Transverse colon (tissue), 4 donors: ENCODE results near the gene PSMB7. TPM values are rescaled to one million over a fixed set of nuclear protein-coding genes. Genes with fewer than 3 reads are reported as not detected.

Source experiments
- DNase-seq: peaks from one replicate; pipeline ENCODE4 v3.0.0-alpha.2; 2019
- H3K27ac ChIP-seq, 4 donors: fragments of 200-600 bp; sonication (generic); 2 replicates each; pipeline ENCODE4 v1.5.1; 2016 to 2018; ENCODE audit warnings: inconsistent platforms in 4 of 4
- H3K27me3 ChIP-seq: fragments of 200-600 bp; sonication (generic); 2 replicates; pipeline ENCODE4 v1.5.1; 2017; ENCODE audit warnings: inconsistent platforms
- H3K36me3 ChIP-seq, 4 donors: fragments of 200-600 bp; sonication (generic); 2 replicates each; pipeline ENCODE4 v1.5.1; 2017 to 2019; ENCODE audit warnings: inconsistent platforms in 4 of 4
- H3K4me1 ChIP-seq, 4 donors: fragments of 200-600 bp; sonication (generic); 2 replicates each; pipeline ENCODE4 v1.5.1; 2017 to 2020; ENCODE audit warnings: inconsistent platforms in 4 of 4
- H3K4me3 ChIP-seq, 4 donors: fragments of 200-600 bp; sonication (generic); 1 replicate in 1 of 4; 2 replicates in 3 of 4; pipeline versions ENCODE4 v1.5.1 to v1.6.1; 2017 to 2019; ENCODE audit warnings: inconsistent platforms in 4 of 4
- H3K9me3 ChIP-seq, 2 donors: fragments of 200-600 bp; sonication (generic); 2 replicates each; pipeline ENCODE4 v1.5.1; 2017 to 2019; ENCODE audit warnings: inconsistent platforms in 2 of 2
- EP300 ChIP-seq: sonication (generic); formaldehyde crosslinking; IDR thresholded peaks from one replicate; pipeline ENCODE4 v1.6.1; 2017; ENCODE audit warnings: antibody characterized with exemption, low read depth
- POLR2A ChIP-seq: fragments of 450-650 bp; IDR thresholded peaks from one replicate; pipeline ENCODE4 v1.6.1; 2016; ENCODE audit warnings: antibody characterized with exemption, mild to moderate bottlenecking, moderate library complexity
- POLR2AphosphoS5 ChIP-seq, 3 donors: sonication (generic); formaldehyde crosslinking; IDR thresholded peaks; one replicate each; pipeline ENCODE4 v1.6.1; 2016; ENCODE audit warnings: antibody characterized with exemption in 3 of 3
- WGBS, 2 donors: methylation state at CpG; one replicate each; pipeline ENCODE4 v1.1.5; 2018; ENCODE audit warnings: low coverage in 1 of 2; 5-methylcytosine and 5-hydroxymethylcytosine counted together
- in situ Hi-C, 4 donors: fragments of 200-750 bp; cut with MboI; loops; one replicate each; pipeline versions ENCODE4 v1.15.0 to v1.15.1; 2017; ENCODE audit warnings: low sequenced_read_pairs in 3 of 4, low pct_ligation_motif_present in 1 of 4, low pct_unique_long_range_greater_than_20kb in 1 of 4
- intact Hi-C: fragments of 100-400 bp; cut with DNase I; formaldehyde crosslinking; loops from one replicate; pipeline ENCODE4 v1.15.1; 2023; ENCODE audit warnings: low total_unique reads
- total RNA-seq, 4 donors: library from RNA; depleted of rRNA; stranded (reverse); fragments of >200 nt; gene quantifications; one replicate each; pipeline ENCODE4 v1.1.0, GENCODE V29; 2016
- TF ChIP-seq, protein P1 (sequence below), 5 experiments: fragments of 200-600 bp in 3 of 5; fragments of 450-650 bp in 2 of 5; sonication (generic) in 3 of 5; IDR thresholded peaks; 1 replicate in 2 of 5; 2 replicates in 3 of 5; pipeline ENCODE4 v1.5.1; 2016 to 2017; ENCODE audit warnings: antibody characterized with exemption in 5 of 5, inconsistent platforms in 3 of 5, mild to moderate bottlenecking in 2 of 5, moderate library complexity in 1 of 5

Gene PSMB7
- total RNA-seq, 4 donors from 2014 or later = 11.6 to 136 (median 51.6) TPM

DNA sequence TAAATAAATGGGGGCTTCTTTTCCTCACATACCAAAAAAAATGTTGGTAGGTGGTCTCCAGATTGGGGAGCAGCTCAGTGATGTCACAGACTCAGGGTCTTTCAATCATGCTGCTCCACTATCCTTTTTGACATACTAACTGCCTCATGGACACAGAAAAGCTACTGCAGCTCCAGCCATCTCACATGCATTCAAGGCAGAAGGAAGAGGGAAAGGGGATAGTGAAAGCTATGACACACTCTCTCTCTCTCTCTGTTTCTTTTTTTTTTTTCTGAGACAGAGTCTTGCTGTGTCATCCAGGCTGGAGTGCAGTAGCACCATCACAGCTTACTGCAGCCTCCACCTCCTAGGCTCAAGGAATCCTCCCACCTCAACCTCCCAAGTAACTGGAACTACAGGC, 27.1 kb upstream of the PSMB7 start:
- no peaks in the 10 kb centered on the region for H3K36me3 ChIP-seq
- intact Hi-C loops = no loop called here
- no peak overlapping the region for H3K4me3 ChIP-seq
- no peaks in the 10 kb centered on the region for H3K4me1 ChIP-seq
- TF ChIP-seq POLR2AphosphoS5 (IDR thresholded peaks at IDR 0.05) = no peak
- in situ Hi-C loops = no loop called here
- peaks cover 0 to 6% of the 10 kb centered on the region in 2 donors for H3K9me3 ChIP-seq
- H3K27ac ChIP-seq = no peak overlapping the region
- H3K27me3 ChIP-seq = peaks cover 13% of the 10 kb centered on the region
- DNase-seq = no peak

DNA sequence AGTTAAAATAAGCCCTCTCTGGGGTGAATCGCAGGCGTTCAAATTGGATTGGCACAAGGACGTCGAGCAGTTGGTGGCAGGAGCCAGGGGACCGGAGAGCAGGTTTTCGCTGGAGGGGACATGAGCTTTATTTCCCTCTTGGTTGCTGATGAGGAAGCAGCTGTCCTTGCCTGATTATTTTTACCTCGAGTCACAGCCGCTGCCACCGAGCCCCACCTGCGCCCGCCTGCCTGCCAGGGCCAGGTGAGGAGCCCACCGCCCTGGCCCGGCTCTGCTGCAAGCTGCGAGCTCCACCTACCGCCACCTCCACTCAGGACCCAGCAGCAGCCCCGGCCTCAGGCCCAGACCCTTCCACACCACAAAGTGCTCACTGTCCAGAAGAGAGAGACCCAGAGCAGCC, 26.0 kb upstream of the PSMB7 start:
- H3K27me3 ChIP-seq = peaks cover 13% of the 10 kb centered on the region
- H3K9me3 ChIP-seq = peaks cover 0 to 6% of the 10 kb centered on the region in 2 donors
- WGBS, 2 donors = 80 to 100% methylated on average over 2 to 16 of the region's 16 CpGs
- no peak for TF ChIP-seq POLR2A
- no peak for TF ChIP-seq EP300
- TF ChIP-seq, protein P1, sequence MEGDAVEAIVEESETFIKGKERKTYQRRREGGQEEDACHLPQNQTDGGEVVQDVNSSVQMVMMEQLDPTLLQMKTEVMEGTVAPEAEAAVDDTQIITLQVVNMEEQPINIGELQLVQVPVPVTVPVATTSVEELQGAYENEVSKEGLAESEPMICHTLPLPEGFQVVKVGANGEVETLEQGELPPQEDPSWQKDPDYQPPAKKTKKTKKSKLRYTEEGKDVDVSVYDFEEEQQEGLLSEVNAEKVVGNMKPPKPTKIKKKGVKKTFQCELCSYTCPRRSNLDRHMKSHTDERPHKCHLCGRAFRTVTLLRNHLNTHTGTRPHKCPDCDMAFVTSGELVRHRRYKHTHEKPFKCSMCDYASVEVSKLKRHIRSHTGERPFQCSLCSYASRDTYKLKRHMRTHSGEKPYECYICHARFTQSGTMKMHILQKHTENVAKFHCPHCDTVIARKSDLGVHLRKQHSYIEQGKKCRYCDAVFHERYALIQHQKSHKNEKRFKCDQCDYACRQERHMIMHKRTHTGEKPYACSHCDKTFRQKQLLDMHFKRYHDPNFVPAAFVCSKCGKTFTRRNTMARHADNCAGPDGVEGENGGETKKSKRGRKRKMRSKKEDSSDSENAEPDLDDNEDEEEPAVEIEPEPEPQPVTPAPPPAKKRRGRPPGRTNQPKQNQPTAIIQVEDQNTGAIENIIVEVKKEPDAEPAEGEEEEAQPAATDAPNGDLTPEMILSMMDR (IDR thresholded peaks at IDR 0.05) = no peak
- no peak for TF ChIP-seq POLR2AphosphoS5 (IDR thresholded peaks at IDR 0.05)
- no peak overlapping the region for H3K4me3 ChIP-seq
- no peaks in the 10 kb centered on the region for H3K4me1 ChIP-seq
- intact Hi-C loops = no loop called here
- no peak for DNase-seq
- H3K36me3 ChIP-seq = no peaks in the 10 kb centered on the region
- in situ Hi-C loops = no loop called here
- no peak overlapping the region for H3K27ac ChIP-seq

DNA sequence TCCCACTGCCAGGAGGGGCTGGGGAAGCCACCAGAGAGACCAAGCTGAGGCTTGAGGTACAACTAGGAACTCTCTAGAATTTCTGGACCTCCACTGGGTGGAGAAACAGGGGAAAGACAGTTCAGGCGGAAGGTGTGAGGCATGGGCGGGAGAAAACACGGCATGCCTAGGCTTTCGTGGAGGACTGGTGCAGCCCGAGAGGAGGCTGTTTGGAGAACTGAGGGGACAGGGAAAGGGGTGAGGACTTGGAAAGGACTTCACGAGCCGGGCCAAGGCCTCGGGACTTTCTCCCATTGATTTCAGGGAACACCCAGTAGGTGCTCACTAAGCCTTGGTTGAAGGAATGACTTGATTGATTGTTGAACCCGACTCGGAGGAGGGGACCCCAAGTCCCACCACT, 25.5 kb upstream of the PSMB7 start:
- H3K27ac ChIP-seq = no peak overlapping the region
- peaks cover 0 to 6% of the 10 kb centered on the region in 2 donors for H3K9me3 ChIP-seq
- TF ChIP-seq POLR2A = no peak
- TF ChIP-seq POLR2AphosphoS5 (IDR thresholded peaks at IDR 0.05) = no peak
- no peak for TF ChIP-seq EP300
- TF ChIP-seq, protein P1 (IDR thresholded peaks at IDR 0.05) = no peak
- H3K27me3 ChIP-seq = peaks cover 13% of the 10 kb centered on the region
- H3K36me3 ChIP-seq = no peaks in the 10 kb centered on the region
- no peak overlapping the region for H3K4me3 ChIP-seq
- no peaks in the 10 kb centered on the region for H3K4me1 ChIP-seq
- intact Hi-C loops = no loop called here
- in situ Hi-C loops = no loop called here
- 80 to 86% methylated on average over 7 to 10 of the region's 10 CpGs for WGBS, 2 donors
- DNase-seq = no peak

DNA sequence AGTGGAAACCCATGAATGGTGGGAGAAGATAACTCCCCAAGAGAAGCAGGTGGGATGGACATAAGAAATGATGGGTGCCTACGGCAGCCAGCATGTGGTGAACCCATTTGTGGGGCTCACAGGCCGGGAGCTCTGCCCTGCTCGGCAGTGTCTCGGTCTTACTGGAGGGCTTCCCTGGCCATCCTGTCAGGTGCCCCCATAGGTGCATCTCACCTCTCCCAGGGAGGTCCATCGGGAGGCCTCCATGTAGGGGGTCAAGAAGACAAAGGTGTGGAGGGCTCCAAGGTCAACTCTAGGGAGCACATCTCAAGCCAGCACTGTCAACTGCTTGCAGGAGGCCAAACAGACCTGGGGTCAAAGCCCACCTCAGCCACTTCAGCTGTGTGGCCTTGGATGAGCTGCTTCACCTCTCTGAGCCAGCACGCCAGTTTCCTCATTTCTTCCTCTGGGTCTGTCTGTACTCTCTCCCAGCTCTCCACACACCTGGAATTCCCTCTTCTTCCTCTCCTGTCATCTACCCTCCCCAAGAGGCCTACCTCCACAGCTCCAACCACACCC, 24.5 kb upstream of the PSMB7 start:
- no peak for TF ChIP-seq EP300
- TF ChIP-seq POLR2AphosphoS5 (IDR thresholded peaks at IDR 0.05) = no peak
- TF ChIP-seq POLR2A = no peak
- TF ChIP-seq, protein P1 (IDR thresholded peaks at IDR 0.05) = no peak
- DNase-seq = no peak
- intact Hi-C loops = no loop called here
- peaks cover 13% of the 10 kb centered on the region for H3K27me3 ChIP-seq
- H3K27ac ChIP-seq = no peak overlapping the region
- WGBS, 2 donors = 89 to 100% methylated on average over 1 to 6 of the region's 6 CpGs
- no peaks in the 10 kb centered on the region for H3K4me1 ChIP-seq
- H3K4me3 ChIP-seq = no peak overlapping the region
- in situ Hi-C loops = no loop called here
- H3K36me3 ChIP-seq = no peaks in the 10 kb centered on the region
- peaks cover 0 to 6% of the 10 kb centered on the region in 2 donors for H3K9me3 ChIP-seq

DNA sequence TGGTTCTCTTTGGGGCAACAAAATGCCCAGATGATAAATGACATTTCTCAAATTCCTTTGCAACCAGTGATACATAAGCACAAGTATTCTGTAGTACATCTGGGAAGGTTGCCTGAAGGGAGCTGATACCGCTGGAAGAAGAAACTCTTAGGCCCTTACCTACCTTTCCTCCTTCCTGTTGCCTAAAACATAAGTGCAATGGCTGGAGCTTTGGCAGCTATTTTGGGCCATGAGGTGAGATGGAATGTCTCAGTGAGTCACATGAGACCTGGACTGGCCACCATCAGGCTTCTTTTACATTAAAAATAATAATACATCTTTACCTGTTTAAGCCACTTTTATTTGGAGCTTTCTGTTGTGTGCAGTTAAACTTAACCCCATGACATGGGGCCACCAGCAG, 23.8 kb upstream of the PSMB7 start:
- TF ChIP-seq POLR2A (no peak), EP300 (no peak), POLR2AphosphoS5 (IDR thresholded peaks at IDR 0.05) (no peak)
- TF ChIP-seq, protein P1 (IDR thresholded peaks at IDR 0.05) = no peak
- intact Hi-C loops = no loop called here
- DNase-seq = no peak
- H3K4me3 ChIP-seq = no peak overlapping the region
- no peak overlapping the region for H3K27ac ChIP-seq
- WGBS, 2 donors = 83 to 95% methylated on average over 1 of the region's 1 CpG
- H3K27me3 ChIP-seq = peaks cover 13% of the 10 kb centered on the region
- H3K36me3 ChIP-seq = no peaks in the 10 kb centered on the region
- H3K4me1 ChIP-seq = no peaks in the 10 kb centered on the region
- in situ Hi-C loops = no loop called here
- peaks cover 0 to 6% of the 10 kb centered on the region in 2 donors for H3K9me3 ChIP-seq
